Common myeloid progenitor, CD34-positive (primary cell): Measurements from ENCODE around the gene NGB.

Experiments
- CTCF ChIA-PET: fragments of 350-600 bp; sonication (Branson Sonifier 250); formaldehyde crosslinking; loops from one replicate; lab custom pipeline; 2021; ENCODE audit warnings: antibody characterized with exemption; lab: Charles Lee
- POLR2A ChIA-PET: fragments of 350-600 bp; sonication (Branson Sonifier 250); formaldehyde crosslinking; loops from one replicate; lab custom pipeline; 2021; ENCODE audit warnings: antibody characterized with exemption; lab: Charles Lee
- DNase-seq, 3 donors: peaks; one replicate each; pipeline versions ENCODE4 v3.0.0 to v3.0.0-alpha.2; 2013
- H3K27ac ChIP-seq, 2 experiments: 1 replicate in 1 of 2; 2 replicates in 1 of 2; pipeline ENCODE4 v1.7.0; 2013; ENCODE audit warnings: inconsistent platforms in 2 of 2, low read length in 2 of 2, mild to moderate bottlenecking in 2 of 2, low read depth in 1 of 2, moderate library complexity in 1 of 2; ENCODE audit not compliant: severe bottlenecking in 2 of 2, insufficient read depth in 1 of 2, poor library complexity in 1 of 2
- H3K27me3 ChIP-seq, 5 experiments: replicated peaks in 2 of 5; 1 replicate in 3 of 5; 2 replicates in 2 of 5; pipeline versions ENCODE4 v1.6.1 to v1.7.0; 2013; ENCODE audit warnings: low read length in 4 of 5, mild to moderate bottlenecking in 2 of 5, moderate library complexity in 2 of 5, inconsistent platforms in 1 of 5; ENCODE audit not compliant: insufficient read depth in 5 of 5, control insufficient read depth in 4 of 5
- H3K36me3 ChIP-seq, 4 experiments: 1 replicate in 2 of 4; 2 replicates in 2 of 4; pipeline versions ENCODE4 v1.6.1 to v1.7.0; 2013; ENCODE audit warnings: low read length in 3 of 4, control low read depth in 1 of 4, mild to moderate bottlenecking in 1 of 4; ENCODE audit not compliant: control insufficient read depth in 4 of 4, insufficient read depth in 4 of 4
- H3K4me1 ChIP-seq, 4 experiments: 1 replicate in 3 of 4; 2 replicates in 1 of 4; pipeline versions ENCODE4 v1.6.1 to v1.7.1; 2013; ENCODE audit warnings: low read length in 3 of 4, mild to moderate bottlenecking in 3 of 4, control low read depth in 1 of 4, inconsistent platforms in 1 of 4, moderate library complexity in 1 of 4; ENCODE audit not compliant: control insufficient read depth in 4 of 4, insufficient read depth in 4 of 4; ENCODE audit errors: control extremely low read depth in 1 of 4
- H3K4me3 ChIP-seq, 7 experiments: 1 replicate in 4 of 7; 2 replicates in 3 of 7; pipeline versions ENCODE4 v1.5.1 to v1.7.0; 2013; ENCODE audit warnings: mild to moderate bottlenecking in 7 of 7, low read length in 6 of 7, moderate library complexity in 6 of 7, inconsistent platforms in 2 of 7, low read depth in 2 of 7, control low read depth in 1 of 7; ENCODE audit not compliant: insufficient read depth in 4 of 7, control insufficient read depth in 1 of 7; ENCODE audit errors: extremely low read depth in 1 of 7
- H3K9me3 ChIP-seq, 5 experiments: 1 replicate in 4 of 5; 2 replicates in 1 of 5; pipeline versions ENCODE4 v1.6.1 to v1.7.1; 2013; ENCODE audit warnings: low read length in 4 of 5, mild to moderate bottlenecking in 2 of 5, inconsistent platforms in 1 of 5, low read depth in 1 of 5, moderate library complexity in 1 of 5; ENCODE audit not compliant: control insufficient read depth in 4 of 5, insufficient read depth in 2 of 5; ENCODE audit errors: control extremely low read depth in 1 of 5
- WGBS: methylation state at CpG from one replicate; pipeline ENCODE4 v1.1.5; 2013; ENCODE audit not compliant: insufficient coverage; 5-methylcytosine and 5-hydroxymethylcytosine counted together

The NGB gene

DNA sequence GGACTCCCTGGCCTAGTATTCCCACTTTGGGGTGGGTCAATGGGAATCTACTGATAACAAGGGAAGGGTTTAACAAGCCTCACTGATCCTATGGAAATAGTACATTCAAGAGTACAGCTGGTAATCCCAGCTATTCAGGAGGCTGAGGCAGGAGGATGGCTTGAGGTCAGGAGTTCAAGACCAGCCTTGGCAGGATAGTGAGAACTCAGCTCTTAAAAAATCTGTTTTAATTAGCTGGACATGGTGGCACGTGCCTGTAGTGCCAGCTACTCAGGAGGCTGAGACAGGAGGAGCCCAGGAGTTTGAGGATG, 45.1 kb upstream of the NGB start:
- Histone ChIP-seq H3K9me3 (no peaks in the 10 kb centered on the region), H3K27me3 (no peaks in the 10 kb centered on the region), H3K4me1 (peaks cover 3 to 11% (median 7%) of the 10 kb centered on the region in 4 experiments), H3K36me3 (peaks cover 0 to 2% (median 0%) of the 10 kb centered on the region in 4 experiments), H3K4me3 (no peak overlapping the region), H3K27ac (no peak overlapping the region)
- ChIA-PET POLR2A (no interaction called here), CTCF (interaction anchor here (0.7 to 14.2 kb wide), 27 partner anchors 8 to 443 kb away, joined by 3 to 251 read pairs (median 4); partner anchors contain the start of gene AHSA1)
- WGBS = no CpG with 5 or more reads among the region's 1 CpG
- DNase-seq = no peak

DNA sequence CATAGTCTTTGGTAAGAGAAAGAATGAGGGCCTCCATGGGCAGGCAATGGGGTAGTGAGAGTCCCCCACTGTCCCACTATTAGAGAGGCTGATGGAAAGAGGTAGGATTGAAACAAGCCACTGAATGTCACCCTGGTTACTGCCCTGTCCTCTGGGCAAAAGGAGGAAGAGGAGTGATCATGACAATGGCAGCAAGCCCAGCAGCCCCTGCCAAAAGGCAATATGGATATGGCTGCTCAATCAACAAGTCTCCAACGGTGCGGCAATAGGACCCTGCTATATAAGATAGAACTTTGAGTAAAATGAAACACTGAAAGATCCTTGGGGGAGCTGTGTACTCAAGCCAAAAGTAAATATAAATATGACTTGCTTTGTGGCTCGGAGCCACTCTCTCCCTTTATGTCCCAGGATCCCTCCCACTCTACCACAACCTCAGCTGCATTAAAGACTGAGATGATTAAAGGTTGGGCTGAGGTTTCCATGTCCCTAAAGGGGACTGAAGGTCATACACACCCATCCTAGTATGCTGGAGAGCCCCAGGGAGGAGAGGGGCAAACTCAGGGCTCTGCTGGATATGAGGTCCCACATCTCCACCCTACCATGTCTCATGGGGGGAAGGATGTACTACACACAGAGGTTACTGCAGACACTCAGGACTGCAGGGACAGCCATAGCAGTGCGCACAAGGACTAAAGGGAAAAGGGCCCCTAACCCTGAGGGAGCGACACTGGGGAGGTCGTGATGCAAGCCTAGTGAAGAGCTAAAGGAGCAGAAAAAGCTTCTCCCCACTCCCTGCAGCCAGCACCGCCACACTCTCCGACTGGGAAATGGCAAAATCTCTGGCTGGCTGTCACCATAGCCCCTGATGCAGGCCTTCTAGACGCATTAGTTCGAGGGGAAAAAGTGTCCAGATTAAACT, 43.8 kb upstream of the NGB start:
- no peak for DNase-seq
- ChIA-PET POLR2A (no interaction called here), CTCF (interaction anchor here (0.7 to 14.2 kb wide), 11 partner anchors 10 to 175 kb away, joined by 3 to 251 read pairs (median 6); no protein-coding TSS in a partner anchor)
- Histone ChIP-seq H3K27me3 (no peaks in the 10 kb centered on the region), H3K4me1 (peaks cover under 1 to 8% (median 4%) of the 10 kb centered on the region in 4 experiments), H3K36me3 (peaks cover 0 to 4% (median 1%) of the 10 kb centered on the region in 4 experiments), H3K27ac (no peak overlapping the region), H3K4me3 (no peak overlapping the region), H3K9me3 (no peaks in the 10 kb centered on the region)
- WGBS = 90% methylated on average over 9 of the region's 10 CpGs

DNA sequence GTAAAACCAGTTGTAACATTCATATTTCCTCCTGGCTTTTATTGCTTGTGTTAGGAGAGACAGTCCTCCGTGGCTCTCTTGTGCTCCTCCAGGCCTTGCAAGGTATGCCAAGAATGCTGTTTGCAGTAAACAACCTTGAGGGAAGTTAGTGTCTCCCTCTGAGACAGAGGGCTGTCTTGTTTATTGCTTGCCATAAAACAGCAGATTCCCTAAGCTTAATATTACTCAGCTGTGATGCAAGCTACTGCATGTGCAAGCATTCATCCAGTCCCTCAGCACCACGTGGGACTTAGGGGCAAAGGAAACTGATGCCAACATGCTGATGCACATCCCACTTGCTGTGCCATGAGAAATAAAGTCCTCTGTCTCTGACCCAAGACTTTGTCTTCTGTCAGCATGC, 43.0 kb upstream of the NGB start:
- DNase-seq = no peak
- 90% methylated on average over 2 of the region's 2 CpGs for WGBS
- Histone ChIP-seq H3K27me3 (no peaks in the 10 kb centered on the region), H3K36me3 (peaks cover 0 to 4% (median 1%) of the 10 kb centered on the region in 4 experiments), H3K4me1 (peaks cover 0 to 9% (median 4%) of the 10 kb centered on the region in 4 experiments), H3K27ac (no peak overlapping the region), H3K4me3 (no peak overlapping the region), H3K9me3 (no peaks in the 10 kb centered on the region)
- CTCF ChIA-PET = interaction anchor here (0.6 to 14.2 kb wide), 4 partner anchors 12 to 172 kb away, joined by 3 to 251 read pairs (median 32); no protein-coding TSS in a partner anchor
- POLR2A ChIA-PET = no interaction called here

DNA sequence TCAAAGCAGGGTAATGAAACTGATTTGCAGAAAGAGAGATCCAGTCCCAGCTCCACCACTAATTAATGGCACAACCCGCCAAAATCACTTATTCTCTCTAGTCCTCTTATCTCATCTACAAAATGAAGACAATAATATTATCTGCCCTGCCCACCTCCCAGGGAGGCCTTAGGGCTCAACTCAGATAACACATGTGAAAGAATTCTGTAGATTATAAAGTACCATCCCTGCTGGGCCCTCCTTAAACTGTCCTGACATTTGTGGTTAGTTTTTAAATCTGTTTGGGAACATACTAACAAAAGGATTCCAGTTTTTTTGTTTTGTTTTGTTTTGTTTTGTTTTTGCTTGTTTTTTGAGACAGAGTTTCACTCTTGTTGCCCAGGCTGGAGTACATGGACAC, 42.4 kb upstream of the NGB start:
- no peak for DNase-seq
- H3K4me3 ChIP-seq = no peak overlapping the region
- ChIA-PET CTCF (interaction anchor here (0.6 to 14.2 kb wide), 6 partner anchors 12 to 171 kb away, joined by 3 to 251 read pairs (median 4); no protein-coding TSS in a partner anchor), POLR2A (no interaction called here)
- 80% methylated on average over 1 of the region's 1 CpG for WGBS
- no peaks in the 10 kb centered on the region for H3K27me3 ChIP-seq
- H3K27ac ChIP-seq = no peak overlapping the region
- H3K4me1 ChIP-seq = peaks cover 0 to 14% (median 6%) of the 10 kb centered on the region in 4 experiments
- H3K36me3 ChIP-seq = peaks cover 0 to 4% (median 1%) of the 10 kb centered on the region in 4 experiments
- H3K9me3 ChIP-seq = no peaks in the 10 kb centered on the region

- WGBS = no CpG with 5 or more reads among the region's 2 CpGs
- Histone ChIP-seq H3K4me3 (no peak overlapping the region), H3K27me3 (no peaks in the 10 kb centered on the region), H3K4me1 (peaks cover 0 to 17% (median 6%) of the 10 kb centered on the region in 4 experiments), H3K36me3 (peaks cover 0 to 5% (median 1%) of the 10 kb centered on the region in 4 experiments), H3K9me3 (no peaks in the 10 kb centered on the region), H3K27ac (no peak overlapping the region)
- no peak for DNase-seq
- ChIA-PET CTCF (interaction anchor here (1.7 to 14.2 kb wide), 2 partner anchors 10 to 24 kb away, joined by 3 to 251 read pairs; no protein-coding TSS in a partner anchor), POLR2A (interaction anchor here (1.2 kb wide), 1 partner anchor 254 kb away, joined by 5 read pairs; no protein-coding TSS in a partner anchor)
Observed at GRCh38 chr14:77311217-77311616, 40.2 kb upstream of the NGB start.

DNA sequence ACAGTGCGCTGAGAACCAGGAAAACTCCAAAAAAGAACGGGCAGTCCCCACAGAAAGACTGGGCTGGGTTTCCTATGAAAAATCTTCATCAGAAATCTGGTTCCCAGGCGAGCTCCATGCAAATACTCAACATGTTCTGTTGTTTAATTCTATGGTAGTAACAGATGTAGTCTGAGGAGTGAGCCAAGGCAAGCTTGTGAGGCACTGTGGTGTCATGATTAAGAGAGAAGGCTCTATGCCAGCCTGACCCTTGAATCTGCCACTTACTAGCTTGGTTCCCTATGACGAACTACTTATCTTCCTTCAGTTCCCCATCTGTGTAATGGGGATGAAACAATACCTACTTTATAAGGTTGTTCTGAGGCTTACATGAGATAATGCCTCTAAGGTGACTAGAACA, 39.0 kb upstream of the NGB start:
- H3K9me3 ChIP-seq = no peaks in the 10 kb centered on the region
- peaks cover 2 to 13% (median 4%) of the 10 kb centered on the region in 4 experiments for H3K36me3 ChIP-seq
- H3K4me3 ChIP-seq = no peak overlapping the region
- 96% methylated on average over 3 of the region's 4 CpGs for WGBS
- no peaks in the 10 kb centered on the region for H3K27me3 ChIP-seq
- no peak overlapping the region for H3K27ac ChIP-seq
- H3K4me1 ChIP-seq = peaks cover 0 to 17% (median 6%) of the 10 kb centered on the region in 4 experiments
- ChIA-PET CTCF (interaction anchor here (14.2 kb wide), 1 partner anchor 8 kb away, joined by 251 read pairs; no protein-coding TSS in a partner anchor), POLR2A (no interaction called here)
- no peak for DNase-seq
